ENCODE data around the gene C17orf67. TPM values are rescaled to one million over a fixed set of nuclear protein-coding genes. Genes with fewer than 3 reads are reported as not detected.

The C17orf67 gene
- total RNA-seq = 1.0 and 1.3 TPM in 2 replicates

DNA sequence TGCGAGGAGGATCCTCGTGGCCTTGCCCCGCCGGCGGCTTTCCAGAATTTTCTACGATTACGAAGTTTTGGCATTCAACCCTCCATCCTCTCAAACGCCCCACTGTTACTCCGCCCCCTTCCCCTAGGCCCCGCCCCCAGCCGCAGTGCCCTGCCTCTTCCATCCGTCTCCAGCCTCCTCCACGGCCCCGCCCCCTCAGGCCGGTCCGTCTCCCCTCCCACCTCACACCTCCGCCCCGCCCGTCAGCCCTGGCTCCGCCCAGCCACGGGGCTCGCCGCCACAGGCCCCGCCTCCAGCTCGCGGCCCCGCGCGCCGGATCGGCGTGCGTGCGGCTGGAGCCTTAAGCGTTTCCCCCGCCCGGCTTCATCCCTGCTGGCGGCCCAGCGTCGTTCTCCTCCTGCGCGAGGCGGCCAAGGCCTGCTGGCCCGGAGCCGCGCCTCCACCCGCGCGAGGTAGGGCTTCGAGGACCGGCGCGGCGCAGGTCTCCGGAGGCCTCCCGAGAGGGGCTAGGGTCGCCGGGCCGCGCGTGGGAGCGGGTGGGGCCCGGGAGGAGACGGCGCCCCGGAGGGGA lies at the start of gene C17orf67, which contains the start of gene DGKE:
Gene C17orf67 (minus strand): TSS at position 112 of the 571 bp plus-strand sequence. CDS start 18,110 bp downstream, outside the sequence.
Gene DGKE (plus strand): TSS at position 343 of the 571 bp plus-strand sequence. CDS start 645 bp downstream, outside the sequence.

Other genes starting within 250 kb of the C17orf67 start
- 0.30 and 0.50 TPM in 2 replicates for gene NOG, start 240.2 kb downstream of the C17orf67 start, total RNA-seq
- 1.2 and 2.2 TPM in 2 replicates for gene DGKE, start 231 bp upstream of the C17orf67 start, total RNA-seq
- 23.2 and 24.4 TPM in 2 replicates for gene TRIM25, start 80.1 kb upstream of the C17orf67 start, total RNA-seq
- gene COIL, start 127.1 kb upstream of the C17orf67 start, total RNA-seq = 10.3 and 11.6 TPM in 2 replicates
- gene SCPEP1, start 144.2 kb upstream of the C17orf67 start, total RNA-seq = 27.7 and 27.9 TPM in 2 replicates